Fibroblast of mammary gland (primary cell): ENCODE data around the gene COX8A.

ENCODE experiments used
- DNase-seq: peaks from one replicate; pipeline ENCODE4 v3.0.0-alpha.2; 2010; ENCODE audit warnings: low read depth
- H3K4me3 ChIP-seq: 2 replicates; pipeline ENCODE4 v1.5.1; 2011; ENCODE audit warnings: low read depth, mild to moderate bottlenecking, low read length, moderate library complexity; ENCODE audit not compliant: control insufficient read depth
- CTCF ChIP-seq: conservative IDR thresholded peaks from 2 replicates; pipeline ENCODE4 v1.5.1; 2011; ENCODE audit warnings: low read depth, low read length, inconsistent platforms; ENCODE audit not compliant: control insufficient read depth, insufficient read depth

The COX8A gene

GRCh38 chr11:63986932-63987513, 12.6 kb downstream of the COX8A start:
- no peak for DNase-seq
- H3K4me3 ChIP-seq, result peak overlapping the region; percentile 84
- TF ChIP-seq CTCF, result no peak

GRCh38 chr11:63991558-63991957, 17.1 kb downstream of the COX8A start:
- TF ChIP-seq CTCF, result no peak
- H3K4me3 ChIP-seq, result no peak overlapping the region

GRCh38 chr11:63993100-63993499, 18.7 kb downstream of the COX8A start:
- no peak for DNase-seq
- TF ChIP-seq CTCF, result no peak

More at GRCh38 chr11:63991558-63991957, 17.1 kb downstream of the COX8A start:
- no peak for DNase-seq

GRCh38 chr11:63993993-63994392, 19.6 kb downstream of the COX8A start:
- DNase-seq, result no peak
- H3K4me3 ChIP-seq, result no peak overlapping the region
- no peak for TF ChIP-seq CTCF

More at GRCh38 chr11:63993100-63993499, 18.7 kb downstream of the COX8A start:
- no peak overlapping the region for H3K4me3 ChIP-seq

- no peak overlapping the region for H3K4me3 ChIP-seq
- DNase-seq, result no peak
- TF ChIP-seq CTCF, result no peak
These were observed 22.1 kb downstream of the COX8A start for GRCh38 chr11:63996512-63996911.

- no peak overlapping the region for H3K4me3 ChIP-seq
- no peak for DNase-seq
- no peak for TF ChIP-seq CTCF
These were observed 22.8 kb downstream of the COX8A start for GRCh38 chr11:63997104-63997700.
